Smooth muscle cell (in vitro differentiated cells): Measurements from ENCODE around the gene SELL. TPM values are rescaled to one million over a fixed set of nuclear protein-coding genes. Genes with fewer than 3 reads are reported as not detected.
A peak's percentile ranks its signal among the peaks of the same experiment; 100 is the strongest.

Experiments
- DNase-seq: peaks from one replicate; lab custom pipeline; 2025; ENCODE audit not compliant: unreplicated experiment; lab: John Stamatoyannopoulos, UW
- H2AFZ ChIP-seq: fragments of 200-600 bp; sonication (generic); 2 replicates; pipeline ENCODE4 v1.6.0; 2016; ENCODE audit warnings: antibody characterized with exemption, low read depth, mild to moderate bottlenecking
- H3F3A ChIP-seq: fragments of 200-600 bp; sonication (generic); 2 replicates; pipeline ENCODE4 v1.6.0; 2017; ENCODE audit warnings: antibody characterized with exemption, low read depth
- H3K27ac ChIP-seq: fragments of 200-600 bp; sonication (generic); 2 replicates; pipeline ENCODE4 v1.5.1; 2016; ENCODE audit warnings: low read depth, mild to moderate bottlenecking
- H3K27me3 ChIP-seq: fragments of 200-600 bp; sonication (generic); 2 replicates; pipeline ENCODE4 v1.6.1; 2016; ENCODE audit warnings: low read depth, mild to moderate bottlenecking
- H3K36me3 ChIP-seq: fragments of 200-600 bp; sonication (generic); 2 replicates; pipeline ENCODE4 v1.5.1; 2016; ENCODE audit warnings: low read depth
- H3K4me1 ChIP-seq: fragments of 200-600 bp; sonication (generic); 2 replicates; pipeline ENCODE4 v1.5.1; 2016; ENCODE audit warnings: low read depth
- H3K4me2 ChIP-seq: fragments of 200-600 bp; sonication (generic); 2 replicates; pipeline ENCODE4 v1.6.0; 2016; ENCODE audit warnings: mild to moderate bottlenecking
- H3K4me3 ChIP-seq: fragments of 200-600 bp; sonication (generic); 2 replicates; pipeline ENCODE4 v1.5.1; 2016; ENCODE audit warnings: mild to moderate bottlenecking
- H3K79me2 ChIP-seq: fragments of 200-600 bp; sonication (generic); 2 replicates; pipeline ENCODE4 v1.6.0; 2016; ENCODE audit warnings: low read depth, mild to moderate bottlenecking
- H3K9ac ChIP-seq: fragments of 200-600 bp; sonication (generic); 2 replicates; pipeline ENCODE4 v1.6.0; 2016; ENCODE audit warnings: low read depth
- H3K9me3 ChIP-seq: fragments of 200-600 bp; sonication (generic); replicated peaks from 2 replicates; pipeline ENCODE4 v1.5.1; 2016; ENCODE audit warnings: low read depth
- H4K20me1 ChIP-seq: fragments of 200-600 bp; sonication (generic); 2 replicates; pipeline ENCODE4 v1.6.0; 2016; ENCODE audit warnings: low read depth
- WGBS: methylation state at CpG from one replicate; pipeline ENCODE4 v1.1.7; 2016; ENCODE audit warnings: low lambda C conversion rate; 5-methylcytosine and 5-hydroxymethylcytosine counted together
- polyA plus RNA-seq: library from polyadenylated mRNA; unstranded; fragments of >200 nt; fragmentation: Nextera tagmentation; extraction: Ambion mirVana; gene quantifications from 2 replicates; pipeline ENCODE4 v1.2.1, GENCODE V29; 2016
- total RNA-seq: library from RNA; depleted of rRNA; stranded (reverse); fragments of >200 nt; gene quantifications from 2 replicates; pipeline ENCODE4 v1.2.3, GENCODE V29; 2014
- TF ChIP-seq, protein P1 (sequence below): fragments of 200-600 bp; sonication (generic); IDR thresholded peaks from 2 replicates; pipeline ENCODE4 v1.5.1; 2017; ENCODE audit warnings: borderline replicate concordance, mild to moderate bottlenecking, antibody characterized with exemption; ENCODE audit not compliant: insufficient read depth, poor library complexity, severe bottlenecking

The SELL gene
- total and polyA plus RNA-seq, 2 experiments from 2014 or later, result 0.41 to 1.4 TPM

DNA sequence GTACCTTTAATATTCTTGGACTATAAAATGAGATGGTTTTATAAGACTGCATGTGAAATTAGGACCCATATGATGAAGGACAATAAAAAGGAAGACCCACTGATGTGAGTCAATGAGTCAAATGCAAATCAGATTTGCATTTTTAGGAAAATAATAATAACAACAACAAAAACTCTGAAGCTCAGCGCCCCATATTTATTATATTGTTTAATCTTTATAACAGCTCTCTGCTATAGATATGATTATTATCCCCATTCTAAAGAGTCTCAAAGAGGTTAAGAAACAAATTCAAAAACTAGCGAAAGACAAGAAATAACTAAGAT lies 850 bp upstream of the SELL start:
- Histone ChIP-seq H3K4me3 (no peak overlapping the region), H3K4me2 (peak overlapping the region; percentile 83), H2AFZ (peak overlapping the region; percentile 79), H3K36me3 (no peaks in the 10 kb centered on the region), H3K9ac (no peak overlapping the region), H4K20me1 (no peaks in the 10 kb centered on the region), H3K27me3 (no peaks in the 10 kb centered on the region), H3K9me3 (no peaks in the 10 kb centered on the region), H3K79me2 (no peaks in the 10 kb centered on the region), H3K4me1 (no peaks in the 10 kb centered on the region), H3K27ac (no peak overlapping the region), H3F3A (no peaks in the 10 kb centered on the region)
- WGBS, result 99% methylated on average over 2 of the region's 2 CpGs
- DNase-seq, result no peak
- TF ChIP-seq, protein P1, sequence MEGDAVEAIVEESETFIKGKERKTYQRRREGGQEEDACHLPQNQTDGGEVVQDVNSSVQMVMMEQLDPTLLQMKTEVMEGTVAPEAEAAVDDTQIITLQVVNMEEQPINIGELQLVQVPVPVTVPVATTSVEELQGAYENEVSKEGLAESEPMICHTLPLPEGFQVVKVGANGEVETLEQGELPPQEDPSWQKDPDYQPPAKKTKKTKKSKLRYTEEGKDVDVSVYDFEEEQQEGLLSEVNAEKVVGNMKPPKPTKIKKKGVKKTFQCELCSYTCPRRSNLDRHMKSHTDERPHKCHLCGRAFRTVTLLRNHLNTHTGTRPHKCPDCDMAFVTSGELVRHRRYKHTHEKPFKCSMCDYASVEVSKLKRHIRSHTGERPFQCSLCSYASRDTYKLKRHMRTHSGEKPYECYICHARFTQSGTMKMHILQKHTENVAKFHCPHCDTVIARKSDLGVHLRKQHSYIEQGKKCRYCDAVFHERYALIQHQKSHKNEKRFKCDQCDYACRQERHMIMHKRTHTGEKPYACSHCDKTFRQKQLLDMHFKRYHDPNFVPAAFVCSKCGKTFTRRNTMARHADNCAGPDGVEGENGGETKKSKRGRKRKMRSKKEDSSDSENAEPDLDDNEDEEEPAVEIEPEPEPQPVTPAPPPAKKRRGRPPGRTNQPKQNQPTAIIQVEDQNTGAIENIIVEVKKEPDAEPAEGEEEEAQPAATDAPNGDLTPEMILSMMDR, result no peak

DNA sequence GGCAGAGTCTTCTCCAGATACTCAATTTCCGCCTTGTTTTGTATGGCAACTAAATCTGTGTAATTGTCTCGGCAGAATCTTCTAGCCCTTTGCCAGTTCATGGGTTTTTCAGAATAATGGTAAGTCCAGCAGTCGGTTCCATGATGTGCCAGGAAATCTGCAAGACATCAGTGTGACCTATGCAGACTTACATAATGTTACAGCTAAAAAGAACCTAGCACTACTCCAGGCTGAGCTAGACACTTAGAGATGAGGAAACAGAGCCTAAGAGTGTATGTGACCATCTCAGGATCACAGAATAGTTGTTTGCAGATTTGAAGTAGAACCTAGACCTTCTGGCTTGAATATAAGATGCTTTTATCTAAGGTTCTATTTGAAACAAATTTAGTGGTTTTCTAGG lies 2.8 kb downstream of the SELL start:
- Histone ChIP-seq H3K4me1 (no peaks in the 10 kb centered on the region), H4K20me1 (no peaks in the 10 kb centered on the region), H3K27ac (no peak overlapping the region), H3F3A (no peaks in the 10 kb centered on the region), H3K27me3 (no peaks in the 10 kb centered on the region), H3K79me2 (no peaks in the 10 kb centered on the region), H3K4me3 (no peak overlapping the region), H3K9me3 (no peaks in the 10 kb centered on the region), H3K36me3 (no peaks in the 10 kb centered on the region), H3K4me2 (no peak overlapping the region), H3K9ac (no peak overlapping the region), H2AFZ (no peak overlapping the region)
- TF ChIP-seq, protein P1, result no peak
- DNase-seq, result no peak
- 87% methylated on average over 3 of the region's 3 CpGs for WGBS

DNA sequence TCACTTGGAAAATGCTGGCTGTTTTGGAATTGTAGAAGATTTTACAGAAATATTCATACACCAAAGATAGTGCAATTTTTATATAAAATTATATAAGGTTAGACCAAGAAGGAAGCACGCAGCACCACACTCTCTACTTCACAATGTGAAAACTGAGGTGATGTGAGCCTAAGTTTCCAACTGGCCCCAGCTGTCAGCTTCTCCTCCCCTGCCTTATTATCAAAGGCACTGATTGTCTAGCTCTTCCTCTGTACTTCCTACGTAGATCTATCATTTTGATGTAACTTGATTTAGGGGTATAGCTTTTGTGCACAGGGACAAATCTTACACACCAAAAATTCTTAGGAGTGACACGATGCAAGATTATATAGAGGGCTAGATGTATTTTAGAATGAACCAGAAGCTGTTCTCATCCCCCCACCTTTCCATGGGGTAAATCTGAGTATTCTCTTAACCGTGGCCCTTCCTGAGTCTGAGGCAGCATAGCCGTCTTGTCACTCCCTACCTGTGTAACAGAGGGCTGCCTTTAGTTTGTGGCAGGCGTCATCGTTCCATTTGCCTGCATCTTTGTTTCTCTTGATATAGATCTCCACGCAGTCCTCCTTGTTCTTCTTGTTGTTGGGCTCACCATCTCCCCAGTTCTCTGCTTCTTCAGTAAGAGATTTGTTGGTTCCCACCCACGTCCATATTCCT lies 3.4 kb downstream of the SELL start:
- Histone ChIP-seq H3K4me2 (no peak overlapping the region), H4K20me1 (no peaks in the 10 kb centered on the region), H3K27me3 (no peaks in the 10 kb centered on the region), H3K27ac (no peak overlapping the region), H3K9ac (no peak overlapping the region), H3K36me3 (no peaks in the 10 kb centered on the region), H2AFZ (no peak overlapping the region), H3F3A (no peaks in the 10 kb centered on the region), H3K9me3 (no peaks in the 10 kb centered on the region), H3K79me2 (no peaks in the 10 kb centered on the region), H3K4me1 (no peaks in the 10 kb centered on the region), H3K4me3 (no peak overlapping the region)
- 91% methylated on average over 9 of the region's 9 CpGs for WGBS
- no peak for DNase-seq
- TF ChIP-seq, protein P1, result no peak

DNA sequence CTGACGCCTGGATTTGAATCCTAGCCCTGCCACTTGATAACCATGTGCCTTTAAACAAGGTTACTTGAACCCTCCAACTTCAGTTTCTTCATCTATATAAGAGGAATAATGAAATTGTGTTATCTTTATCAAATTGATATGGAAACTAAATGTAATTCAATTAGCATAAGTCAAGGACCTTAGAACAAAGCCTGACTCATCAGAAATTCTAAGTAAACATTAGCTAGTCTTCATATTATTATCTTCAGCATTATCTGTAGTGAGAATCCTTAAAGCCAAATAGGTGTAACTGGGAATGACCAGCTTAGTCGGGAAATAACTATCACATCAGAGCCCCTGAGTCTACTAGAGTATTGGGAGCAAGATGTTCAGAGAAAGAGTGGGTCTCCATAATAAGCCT lies 6.6 kb downstream of the SELL start:
- Histone ChIP-seq H3K79me2 (no peaks in the 10 kb centered on the region), H3K9ac (no peak overlapping the region), H3K27ac (no peak overlapping the region), H3K4me3 (no peak overlapping the region), H3K4me1 (no peaks in the 10 kb centered on the region), H3K36me3 (no peaks in the 10 kb centered on the region), H3F3A (no peaks in the 10 kb centered on the region), H4K20me1 (no peaks in the 10 kb centered on the region), H3K27me3 (no peaks in the 10 kb centered on the region), H3K9me3 (no peaks in the 10 kb centered on the region), H3K4me2 (no peak overlapping the region), H2AFZ (no peak overlapping the region)
- DNase-seq, result no peak
- WGBS, result 86% methylated on average over 2 of the region's 2 CpGs
- TF ChIP-seq, protein P1, result no peak
